SJCRH30 (cell line): ENCODE measurements around the gene AKR1C1. TPM values are rescaled to one million over a fixed set of nuclear protein-coding genes. Genes with fewer than 3 reads are reported as not detected.
"Not testable (repeated sequence)": the region's sequence is repeated elsewhere in the genome, so short reads cannot be mapped to it uniquely, and the experiment has no call there.

Experiments
- DNase-seq, 2 experiments: peaks; one replicate each; pipeline ENCODE4 v3.0.0-alpha.2; 2015 to 2020
- H3K27ac ChIP-seq: fragments of 250-450 bp; sonication (Bioruptor Pico); 2 replicates; pipeline ENCODE4 v1.5.1; 2020; ENCODE audit warnings: mild to moderate bottlenecking, moderate library complexity
- H3K27me3 ChIP-seq: fragments of 250-450 bp; sonication (Bioruptor Pico); 2 replicates; pipeline ENCODE4 v1.5.1; 2020; ENCODE audit warnings: mild to moderate bottlenecking, moderate library complexity
- H3K36me3 ChIP-seq: fragments of 250-450 bp; sonication (Bioruptor Pico); 2 replicates; pipeline ENCODE4 v1.5.1; 2020; ENCODE audit warnings: mild to moderate bottlenecking, moderate library complexity
- H3K4me1 ChIP-seq: fragments of 250-450 bp; sonication (Bioruptor Pico); 2 replicates; pipeline ENCODE4 v1.5.1; 2020; ENCODE audit warnings: mild to moderate bottlenecking, moderate library complexity
- H3K4me3 ChIP-seq: fragments of 250-450 bp; sonication (Bioruptor Pico); 2 replicates; pipeline ENCODE4 v1.5.1; 2020; ENCODE audit warnings: mild to moderate bottlenecking, moderate library complexity
- H3K9me3 ChIP-seq: fragments of 250-450 bp; sonication (Bioruptor Pico); replicated peaks from 2 replicates; pipeline ENCODE4 v1.5.1; 2020; ENCODE audit warnings: mild to moderate bottlenecking, moderate library complexity
- total RNA-seq: library from RNA; depleted of rRNA; stranded (reverse); fragments of >200 nt; shearing (Covaris generic); gene quantifications from 2 replicates; pipeline ENCODE4 v1.2.3, GENCODE V29; 2014

Gene AKR1C1
- total RNA-seq, 1 experiment from 2014 or later = 3.6 TPM

- not testable (repeated sequence) for H3K36me3 ChIP-seq, H3K27me3 ChIP-seq, H3K4me3 ChIP-seq, H3K27ac ChIP-seq, H3K9me3 ChIP-seq, H3K4me1 ChIP-seq, DNase-seq
These were observed 4.0 kb downstream of the AKR1C1 start for GRCh38 chr10:4967189-4967588.

- H3K4me1 ChIP-seq, H3K36me3 ChIP-seq, H3K9me3 ChIP-seq, DNase-seq, H3K4me3 ChIP-seq, H3K27ac ChIP-seq, H3K27me3 ChIP-seq: not testable (repeated sequence)
These were observed 6.1 kb downstream of the AKR1C1 start for GRCh38 chr10:4969289-4969688.

- not testable (repeated sequence) for DNase-seq, H3K4me1 ChIP-seq, H3K27ac ChIP-seq
These were observed 7.1 kb downstream of the AKR1C1 start for GRCh38 chr10:4970362-4970761.

DNA sequence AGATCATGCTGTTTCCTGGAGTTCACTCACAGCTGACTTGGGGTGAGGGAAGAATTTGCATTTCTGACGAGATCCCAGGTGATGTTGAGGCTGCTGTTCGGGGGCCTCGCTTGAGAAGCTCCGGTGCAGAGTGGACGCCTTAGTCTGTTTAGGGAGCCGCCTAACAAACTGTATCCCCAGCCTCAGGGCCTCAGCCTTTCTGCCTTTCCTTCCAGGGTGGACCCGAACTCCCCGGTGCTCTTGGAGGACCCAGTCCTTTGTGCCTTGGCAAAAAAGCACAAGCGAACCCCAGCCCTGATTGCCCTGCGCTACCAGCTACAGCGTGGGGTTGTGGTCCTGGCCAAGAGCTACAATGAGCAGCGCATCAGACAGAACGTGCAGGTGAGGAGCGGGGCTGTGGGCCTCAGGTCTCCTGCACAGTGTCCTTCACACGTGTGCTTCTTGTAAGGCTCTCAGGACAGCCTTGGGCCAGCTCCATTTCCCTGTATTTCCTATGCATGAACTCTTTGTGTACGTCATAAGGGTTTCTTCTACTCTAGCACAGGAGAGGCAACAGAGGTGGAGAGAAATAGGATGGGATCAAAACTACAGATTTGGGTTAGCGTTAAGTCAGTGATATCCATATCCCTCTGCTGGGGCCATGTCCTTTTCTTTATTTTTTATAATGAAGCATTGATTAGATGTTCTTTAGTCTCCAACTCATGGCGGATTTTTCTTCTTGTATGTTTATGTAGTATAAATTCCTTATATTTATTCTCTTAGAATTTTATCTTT is 9.3 kb downstream of the AKR1C1 start:
- not testable (repeated sequence) for H3K4me3 ChIP-seq, H3K27me3 ChIP-seq, DNase-seq, H3K9me3 ChIP-seq, H3K4me1 ChIP-seq, H3K36me3 ChIP-seq, H3K27ac ChIP-seq

More at GRCh38 chr10:4970362-4970761, 7.1 kb downstream of the AKR1C1 start:
- H3K4me3 ChIP-seq, H3K9me3 ChIP-seq, H3K36me3 ChIP-seq, H3K27me3 ChIP-seq: not testable (repeated sequence)

- not testable (repeated sequence) for H3K4me3 ChIP-seq, H3K27ac ChIP-seq, H3K27me3 ChIP-seq, H3K9me3 ChIP-seq, H3K4me1 ChIP-seq, H3K36me3 ChIP-seq, DNase-seq
These were observed 10.1 kb downstream of the AKR1C1 start for GRCh38 chr10:4973294-4973693.

- H3K9me3 ChIP-seq, H3K27ac ChIP-seq, H3K4me3 ChIP-seq, DNase-seq, H3K27me3 ChIP-seq, H3K4me1 ChIP-seq, H3K36me3 ChIP-seq: not testable (repeated sequence)
These were observed 11.2 kb downstream of the AKR1C1 start for GRCh38 chr10:4974400-4974799.

- no peak overlapping the region for H3K27ac ChIP-seq
- no peak overlapping the region for H3K4me3 ChIP-seq
- no peaks in the 10 kb centered on the region for H3K9me3 ChIP-seq
- H3K36me3 ChIP-seq = no peaks in the 10 kb centered on the region
- DNase-seq = no peak
- H3K27me3 ChIP-seq = no peaks in the 10 kb centered on the region
- H3K4me1 ChIP-seq = no peaks in the 10 kb centered on the region
These were observed 13.8 kb downstream of the AKR1C1 start for GRCh38 chr10:4977025-4977424.

- no peak overlapping the region for H3K4me3 ChIP-seq
- no peak overlapping the region for H3K27ac ChIP-seq
- H3K9me3 ChIP-seq = no peaks in the 10 kb centered on the region
- no peaks in the 10 kb centered on the region for H3K36me3 ChIP-seq
- DNase-seq = no peak
- no peaks in the 10 kb centered on the region for H3K4me1 ChIP-seq
- H3K27me3 ChIP-seq = no peaks in the 10 kb centered on the region
These were observed 15.7 kb downstream of the AKR1C1 start for GRCh38 chr10:4978870-4979269.

- no peak overlapping the region for H3K27ac ChIP-seq
- H3K36me3 ChIP-seq = no peaks in the 10 kb centered on the region
- no peak overlapping the region for H3K4me3 ChIP-seq
- DNase-seq = no peak
- H3K9me3 ChIP-seq = no peaks in the 10 kb centered on the region
- H3K4me1 ChIP-seq = no peaks in the 10 kb centered on the region
- no peaks in the 10 kb centered on the region for H3K27me3 ChIP-seq
These were observed 17.6 kb downstream of the AKR1C1 start for GRCh38 chr10:4980793-4981192.

DNA sequence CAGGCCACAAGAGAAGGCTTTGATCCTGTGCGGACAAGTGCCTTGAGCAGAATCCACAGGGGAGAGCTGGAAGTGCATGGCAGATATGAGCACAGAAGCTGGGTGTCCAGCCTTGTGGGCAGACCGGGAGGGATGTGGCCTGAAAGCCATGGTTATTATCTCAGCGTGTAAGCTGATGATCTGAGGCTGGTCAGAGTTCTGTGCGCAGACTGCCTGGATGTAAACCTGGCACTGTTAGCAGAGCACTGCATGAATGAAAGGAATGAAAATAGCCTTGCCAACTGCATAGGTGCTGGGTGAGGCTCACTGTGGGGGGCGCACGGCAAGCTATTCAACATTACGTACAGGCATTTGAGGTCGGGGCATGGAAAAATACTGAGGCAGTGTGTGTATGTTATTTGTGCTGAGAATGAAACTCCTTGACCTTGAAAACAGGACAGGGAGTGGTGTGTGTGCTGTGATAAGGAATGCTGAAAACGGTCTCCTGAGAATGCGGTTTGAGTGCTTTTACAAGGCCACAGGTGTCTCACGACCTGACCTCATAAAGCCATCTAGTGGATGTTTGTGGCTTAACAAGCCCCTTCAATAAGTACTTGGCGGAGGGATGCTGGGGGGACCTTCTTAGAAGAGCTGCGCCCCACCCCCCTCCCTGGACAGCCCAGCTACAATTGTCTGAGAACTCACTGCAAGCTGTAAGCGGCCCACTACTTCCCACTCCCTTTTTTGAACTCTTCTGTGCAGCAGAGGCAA is 18.7 kb downstream of the AKR1C1 start:
- H3K4me1 ChIP-seq = no peaks in the 10 kb centered on the region
- DNase-seq = peak; percentile 25 to 57
- H3K36me3 ChIP-seq = no peaks in the 10 kb centered on the region
- H3K4me3 ChIP-seq = no peak overlapping the region
- H3K27me3 ChIP-seq = no peaks in the 10 kb centered on the region
- H3K9me3 ChIP-seq = no peaks in the 10 kb centered on the region
- no peak overlapping the region for H3K27ac ChIP-seq

GRCh38 chr10:4982764-4983226 is 19.6 kb downstream of the AKR1C1 start:
- no peak for DNase-seq

DNA sequence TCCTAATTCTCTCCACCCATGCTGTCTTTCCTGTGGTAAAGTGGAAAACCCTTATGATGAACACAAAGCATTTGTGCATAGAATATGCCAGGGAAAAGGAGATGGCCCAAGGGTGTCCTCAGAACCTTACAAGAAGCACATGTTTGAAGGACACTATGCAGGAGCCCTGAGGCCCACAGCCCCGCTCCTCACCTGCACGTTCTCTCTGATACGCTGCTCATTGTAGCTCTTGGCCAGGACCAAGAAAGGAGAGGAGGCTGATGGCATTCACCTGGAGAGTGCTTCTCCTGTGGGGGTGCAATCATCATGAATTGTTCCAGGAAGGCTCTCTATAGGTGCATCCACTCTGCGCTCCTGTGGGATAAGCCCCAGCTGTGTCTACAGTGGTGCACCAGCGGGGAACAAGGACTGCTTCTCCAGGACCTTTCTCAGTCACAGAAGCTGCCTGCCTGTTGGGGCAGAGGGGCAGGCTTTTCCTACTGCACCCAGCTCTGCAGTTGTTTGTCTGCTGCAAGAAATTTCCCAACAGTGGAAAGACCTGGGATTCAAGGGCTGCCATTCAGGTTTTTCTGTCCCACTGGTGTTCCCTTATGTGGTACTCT is 20.5 kb downstream of the AKR1C1 start:
- H3K36me3 ChIP-seq = no peaks in the 10 kb centered on the region
- H3K27ac ChIP-seq = no peak overlapping the region
- no peaks in the 10 kb centered on the region for H3K27me3 ChIP-seq
- no peak overlapping the region for H3K4me3 ChIP-seq
- H3K9me3 ChIP-seq = no peaks in the 10 kb centered on the region
- no peaks in the 10 kb centered on the region for H3K4me1 ChIP-seq
- no peak for DNase-seq

More at GRCh38 chr10:4982764-4983226, 19.6 kb downstream of the AKR1C1 start:
- no peaks in the 10 kb centered on the region for H3K9me3 ChIP-seq
- H3K36me3 ChIP-seq = no peaks in the 10 kb centered on the region
- no peak overlapping the region for H3K4me3 ChIP-seq
- no peak overlapping the region for H3K27ac ChIP-seq
- no peaks in the 10 kb centered on the region for H3K27me3 ChIP-seq
- H3K4me1 ChIP-seq = no peaks in the 10 kb centered on the region

GRCh38 chr10:4984223-4984622 is 21.0 kb downstream of the AKR1C1 start:
- Histone ChIP-seq H3K4me1 (no peaks in the 10 kb centered on the region), H3K27ac (no peak overlapping the region), H3K36me3 (no peaks in the 10 kb centered on the region), H3K4me3 (no peak overlapping the region), H3K9me3 (no peaks in the 10 kb centered on the region), H3K27me3 (no peaks in the 10 kb centered on the region)
- DNase-seq = no peak

GRCh38 chr10:4984971-4985594 is 21.9 kb downstream of the AKR1C1 start:
- Histone ChIP-seq H3K27me3 (no peaks in the 10 kb centered on the region), H3K9me3 (no peaks in the 10 kb centered on the region), H3K36me3 (no peaks in the 10 kb centered on the region), H3K27ac (no peak overlapping the region), H3K4me1 (no peaks in the 10 kb centered on the region), H3K4me3 (no peak overlapping the region)
- no peak for DNase-seq
